ENCODE data around the gene DTD1. TPM values are rescaled to one million over a fixed set of nuclear protein-coding genes. Genes with fewer than 3 reads are reported as not detected.

The DTD1 gene
- total RNA-seq, 2 donors from 2014 or later, result 31.2 to 51.6 TPM

- Histone ChIP-seq H3K27me3 (replicated peaks; ENCODE audit: insufficient read depth) (no peaks in the 10 kb centered on the region), H3K4me1 (replicated peaks) (no peaks in the 10 kb centered on the region), H3K4me3 (no peak overlapping the region), H3K9me3 (no peaks in the 10 kb centered on the region), H3K36me3 (no peaks in the 10 kb centered on the region), H3K27ac (no peak overlapping the region)
- TF ChIP-seq POLR2A (IDR thresholded peaks at IDR 0.05), result no peak
- no peak for TF ChIP-seq POLR2AphosphoS5 (IDR thresholded peaks at IDR 0.05)
- no peak for TF ChIP-seq CTCF (IDR thresholded peaks at IDR 0.05)
- DNase-seq (ENCODE audit: low spot score), result no peak
- intact Hi-C loops (cut with DNase I), result no loop called here
- 40% methylated on average over 6 of the region's 6 CpGs for WGBS
These were observed 146.8 kb downstream of the DTD1 start for GRCh38 chr20:18734525-18735189.

- no peaks in the 10 kb centered on the region for H3K9me3 ChIP-seq
- intact Hi-C loops (cut with DNase I), result no loop called here
- H3K27ac ChIP-seq, result no peak overlapping the region
- no peaks in the 10 kb centered on the region for H3K4me1 ChIP-seq (replicated peaks)
- WGBS, result 98% methylated on average over 4 of the region's 4 CpGs
- TF ChIP-seq CTCF (IDR thresholded peaks at IDR 0.05) (no peak), POLR2A (IDR thresholded peaks at IDR 0.05) (no peak), POLR2AphosphoS5 (IDR thresholded peaks at IDR 0.05) (no peak)
- DNase-seq (ENCODE audit: low spot score), result no peak
- H3K27me3 ChIP-seq (replicated peaks; ENCODE audit: insufficient read depth), result no peaks in the 10 kb centered on the region
- H3K4me3 ChIP-seq, result no peak overlapping the region
- H3K36me3 ChIP-seq, result no peaks in the 10 kb centered on the region
These were observed 149.3 kb downstream of the DTD1 start for GRCh38 chr20:18737140-18737539.

- TF ChIP-seq POLR2AphosphoS5 (IDR thresholded peaks at IDR 0.05), result no peak
- no peak for TF ChIP-seq POLR2A (IDR thresholded peaks at IDR 0.05)
- TF ChIP-seq CTCF (IDR thresholded peaks at IDR 0.05), result no peak
- 88% methylated on average over 5 of the region's 5 CpGs for WGBS
- DNase-seq (ENCODE audit: low spot score), result no peak
- Histone ChIP-seq H3K27ac (no peak overlapping the region), H3K27me3 (replicated peaks; ENCODE audit: insufficient read depth) (no peaks in the 10 kb centered on the region), H3K9me3 (no peaks in the 10 kb centered on the region), H3K36me3 (no peaks in the 10 kb centered on the region), H3K4me1 (replicated peaks) (no peaks in the 10 kb centered on the region), H3K4me3 (no peak overlapping the region)
- intact Hi-C loops (cut with DNase I), result no loop called here
These were observed 150.2 kb downstream of the DTD1 start for GRCh38 chr20:18738055-18738454.

- Histone ChIP-seq H3K36me3 (no peaks in the 10 kb centered on the region), H3K4me1 (replicated peaks) (no peaks in the 10 kb centered on the region), H3K27ac (no peak overlapping the region), H3K9me3 (no peaks in the 10 kb centered on the region), H3K27me3 (replicated peaks; ENCODE audit: insufficient read depth) (no peaks in the 10 kb centered on the region), H3K4me3 (no peak overlapping the region)
- DNase-seq (ENCODE audit: low spot score), result no peak
- intact Hi-C loops (cut with DNase I), result no loop called here
- 100% methylated on average over 2 of the region's 2 CpGs for WGBS
- TF ChIP-seq POLR2AphosphoS5 (IDR thresholded peaks at IDR 0.05), result no peak
- TF ChIP-seq POLR2A (IDR thresholded peaks at IDR 0.05), result no peak
- no peak for TF ChIP-seq CTCF (IDR thresholded peaks at IDR 0.05)
These were observed 151.0 kb downstream of the DTD1 start for GRCh38 chr20:18738888-18739287.

- Histone ChIP-seq H3K9me3 (no peaks in the 10 kb centered on the region), H3K27me3 (replicated peaks; ENCODE audit: insufficient read depth) (no peaks in the 10 kb centered on the region), H3K4me1 (replicated peaks) (no peaks in the 10 kb centered on the region), H3K36me3 (no peaks in the 10 kb centered on the region), H3K4me3 (no peak overlapping the region), H3K27ac (no peak overlapping the region)
- DNase-seq (ENCODE audit: low spot score), result no peak
- WGBS, result 54% methylated on average over 4 of the region's 4 CpGs
- TF ChIP-seq POLR2AphosphoS5 (IDR thresholded peaks at IDR 0.05) (no peak), CTCF (IDR thresholded peaks at IDR 0.05) (no peak), POLR2A (IDR thresholded peaks at IDR 0.05) (no peak)
- intact Hi-C loops (cut with DNase I), result no loop called here
These were observed 151.9 kb downstream of the DTD1 start for GRCh38 chr20:18739751-18740166.
